Breast epithelium (tissue), 3 donors: Measurements from ENCODE around the gene COL9A2.

Source experiments
- CTCF ChIP-seq, 3 donors: fragments of 450-650 bp; IDR thresholded peaks; one replicate each; pipeline ENCODE4 v1.5.1; 2016 to 2017; ENCODE audit warnings: antibody characterized with exemption in 3 of 3, mild to moderate bottlenecking in 3 of 3, moderate library complexity in 3 of 3
- POLR2A ChIP-seq: fragments of 450-650 bp; IDR thresholded peaks from one replicate; pipeline ENCODE4 v1.6.1; 2016; ENCODE audit warnings: antibody characterized with exemption, mild to moderate bottlenecking, moderate library complexity
- POLR2AphosphoS5 ChIP-seq, 3 donors: sonication (generic); formaldehyde crosslinking; IDR thresholded peaks; one replicate each; pipeline ENCODE4 v1.6.1; 2017; ENCODE audit warnings: antibody characterized with exemption in 3 of 3

- TF ChIP-seq CTCF (IDR thresholded peaks at IDR 0.05): no peak
- no peak for TF ChIP-seq POLR2AphosphoS5 (IDR thresholded peaks at IDR 0.05)
- TF ChIP-seq POLR2A: no peak
Observed at GRCh38 chr1:40301541-40302299, 15.4 kb downstream of the COL9A2 start.
